Right lobe of liver (tissue), 6 donors: ENCODE results near the gene ELAVL4. TPM values are rescaled to one million over a fixed set of nuclear protein-coding genes. Genes with fewer than 3 reads are reported as not detected.
A peak's percentile ranks its signal among the peaks of the same experiment; 100 is the strongest.

Experiments used
- ATAC-seq, 4 donors: fragments of 200-7000 bp; cut with Tn5 transposase; one replicate each; pipeline ENCODE4 v1.9.1; 2020; ENCODE audit warnings: mild to moderate bottlenecking in 4 of 4, moderate library complexity in 4 of 4
- DNase-seq, 3 donors: peaks; one replicate each; pipeline ENCODE4 v3.0.0-alpha.2; 2020
- H3K27ac ChIP-seq, 3 donors: fragments of 200-600 bp; one replicate each; pipeline ENCODE4 v1.8.0; 2022
- H3K27me3 ChIP-seq, 2 donors: fragments of 200-600 bp; one replicate each; pipeline ENCODE4 v1.8.0; 2022
- H3K36me3 ChIP-seq, 4 donors: fragments of 200-600 bp; sonication (generic) in 1 of 4; one replicate each; pipeline versions ENCODE4 v1.5.1 to v1.8.0; 2017 to 2022; ENCODE audit warnings: control low read depth in 1 of 4
- H3K4me1 ChIP-seq, 4 donors: fragments of 200-600 bp; sonication (generic) in 1 of 4; one replicate each; pipeline versions ENCODE4 v1.5.1 to v1.8.0; 2017 to 2022; ENCODE audit warnings: control low read depth in 1 of 4
- H3K4me3 ChIP-seq, 3 donors: fragments of 200-600 bp; one replicate each; pipeline ENCODE4 v1.8.0; 2022
- H3K9me3 ChIP-seq, 4 donors: fragments of 200-600 bp; sonication (generic) in 1 of 4; one replicate each; pipeline versions ENCODE4 v1.5.1 to v1.8.0; 2017 to 2022; ENCODE audit warnings: control low read depth in 1 of 4
- POLR2A ChIP-seq: fragments of 450-650 bp; IDR thresholded peaks from one replicate; pipeline ENCODE4 v1.6.1; 2017; ENCODE audit warnings: antibody characterized with exemption, mild to moderate bottlenecking
- WGBS: methylation state at CpG from one replicate; pipeline ENCODE4 v1.1.6; 2018; ENCODE audit warnings: low coverage, low lambda C conversion rate; ENCODE audit not compliant: insufficient coverage; ENCODE audit errors: missing lambda C conversion rate; 5-methylcytosine and 5-hydroxymethylcytosine counted together
- intact Hi-C, 2 donors: fragments of 100-400 bp; cut with DNase I; formaldehyde crosslinking; loops; one replicate each; pipeline versions ENCODE4 v1.11.2 to v1.14.1; 2022
- total RNA-seq, 6 experiments: library from RNA; depleted of rRNA in 2 of 6; stranded (reverse); fragments of >200 nt in 2 of 6; fragmentation: NEBNext Ultra II Directional in 3 of 6; extraction: Animal tissue kit (Norgen Biotek cat#: 25700) in 3 of 6; gene quantifications; one replicate each; pipeline versions ENCODE4 v1.1.0 to v1.2.4, GENCODE V29; 2016 to 2023
- TF ChIP-seq, protein P1 (sequence below), 4 donors: fragments of 200-600 bp in 3 of 4; fragments of 450-650 bp in 1 of 4; IDR thresholded peaks; one replicate each; pipeline versions ENCODE4 v1.5.1 to v1.8.0; 2016 to 2022; ENCODE audit warnings: antibody characterized with exemption in 4 of 4, mild to moderate bottlenecking in 2 of 4
- donor health status: DM: no; HTN: yes; CAD: no.
- donor health status: DM: no; HTN: no; CAD: no.
- donor health status: DM: no; HTN: no; CAD: no.
- donor health status: DM: no; HTN: yes; CAD: no.
- donor health status: DM: no; HTN: yes; CAD: no.

ELAVL4 gene
- total RNA-seq, 6 experiments from 2014 or later: 0.19 to 0.66 (median 0.37) TPM; not detected in 3

DNA sequence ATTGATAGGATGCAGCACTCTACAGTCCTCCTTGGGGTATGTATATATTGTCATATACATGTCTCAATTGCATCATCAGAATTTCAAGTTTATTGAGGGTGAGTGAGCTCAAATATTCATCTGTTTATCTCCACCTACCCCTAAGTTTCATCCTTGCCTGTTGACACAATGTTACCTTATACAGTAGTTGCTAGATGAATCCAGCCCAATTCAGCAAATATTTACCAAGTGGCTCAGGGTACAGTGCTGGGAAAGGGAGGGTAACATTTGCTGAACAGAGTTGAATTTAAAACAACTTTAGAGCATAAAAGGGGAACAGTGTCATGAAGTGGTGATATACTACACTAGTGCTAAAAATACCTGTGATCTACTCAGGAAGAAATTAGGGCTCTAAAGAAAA, 14.4 kb downstream of the ELAVL4 start:
- Histone ChIP-seq H3K36me3 (no peaks in the 10 kb centered on the region), H3K4me3 (no peak overlapping the region), H3K27ac (no peak overlapping the region), H3K4me1 (no peaks in the 10 kb centered on the region), H3K27me3 (no peaks in the 10 kb centered on the region), H3K9me3 (no peaks in the 10 kb centered on the region)
- ATAC-seq (peak in 2 of 4 donors; percentile 40 to 95), DNase-seq (no peak)
- TF ChIP-seq, protein P1, sequence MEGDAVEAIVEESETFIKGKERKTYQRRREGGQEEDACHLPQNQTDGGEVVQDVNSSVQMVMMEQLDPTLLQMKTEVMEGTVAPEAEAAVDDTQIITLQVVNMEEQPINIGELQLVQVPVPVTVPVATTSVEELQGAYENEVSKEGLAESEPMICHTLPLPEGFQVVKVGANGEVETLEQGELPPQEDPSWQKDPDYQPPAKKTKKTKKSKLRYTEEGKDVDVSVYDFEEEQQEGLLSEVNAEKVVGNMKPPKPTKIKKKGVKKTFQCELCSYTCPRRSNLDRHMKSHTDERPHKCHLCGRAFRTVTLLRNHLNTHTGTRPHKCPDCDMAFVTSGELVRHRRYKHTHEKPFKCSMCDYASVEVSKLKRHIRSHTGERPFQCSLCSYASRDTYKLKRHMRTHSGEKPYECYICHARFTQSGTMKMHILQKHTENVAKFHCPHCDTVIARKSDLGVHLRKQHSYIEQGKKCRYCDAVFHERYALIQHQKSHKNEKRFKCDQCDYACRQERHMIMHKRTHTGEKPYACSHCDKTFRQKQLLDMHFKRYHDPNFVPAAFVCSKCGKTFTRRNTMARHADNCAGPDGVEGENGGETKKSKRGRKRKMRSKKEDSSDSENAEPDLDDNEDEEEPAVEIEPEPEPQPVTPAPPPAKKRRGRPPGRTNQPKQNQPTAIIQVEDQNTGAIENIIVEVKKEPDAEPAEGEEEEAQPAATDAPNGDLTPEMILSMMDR (IDR thresholded peaks at IDR 0.05): no peak
- no peak for TF ChIP-seq POLR2A
- intact Hi-C loops: no loop called here

DNA sequence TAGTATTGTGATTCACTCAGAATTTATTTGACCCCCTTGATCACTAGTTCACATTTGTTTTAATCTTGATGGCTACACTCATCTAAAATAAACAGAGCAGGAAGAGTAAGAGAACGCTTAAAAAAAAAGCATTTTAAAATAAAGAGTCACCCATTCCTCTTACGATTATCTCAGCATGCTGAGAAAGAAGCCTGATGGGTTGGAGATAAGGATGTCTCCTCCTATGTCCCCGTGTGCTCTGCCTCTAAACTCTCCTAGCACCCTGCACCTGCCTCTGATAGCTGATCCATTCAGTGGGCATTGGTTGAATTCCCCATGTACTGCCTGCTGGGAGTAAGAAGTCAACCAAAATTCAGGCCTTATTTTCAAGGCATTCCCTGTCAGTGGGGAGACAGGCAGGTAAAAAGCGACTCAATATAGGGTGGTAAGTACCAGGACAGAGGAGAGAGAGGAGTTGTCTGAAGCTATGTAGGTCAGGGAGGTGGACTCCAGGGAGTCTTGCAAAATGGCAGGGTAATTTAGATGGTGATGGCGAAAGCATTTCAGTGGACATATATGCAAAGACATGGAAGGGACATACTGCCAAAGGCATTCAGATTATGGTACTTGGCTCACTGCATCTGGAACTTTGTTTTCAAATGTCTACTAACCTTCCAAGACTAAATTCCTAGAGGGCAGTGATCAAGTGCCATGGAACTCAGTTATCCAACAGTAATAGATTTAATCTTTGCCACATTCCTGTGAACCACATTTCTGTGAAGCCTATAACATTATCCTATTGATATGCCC, 18.4 kb downstream of the ELAVL4 start:
- Histone ChIP-seq H3K27ac (no peak overlapping the region), H3K36me3 (no peaks in the 10 kb centered on the region), H3K9me3 (no peaks in the 10 kb centered on the region), H3K4me3 (no peak overlapping the region), H3K4me1 (no peaks in the 10 kb centered on the region), H3K27me3 (no peaks in the 10 kb centered on the region)
- ATAC-seq: no peak
- intact Hi-C loops: no loop called here
- WGBS: 55% methylated on average over 5 of the region's 5 CpGs
- TF ChIP-seq, protein P1 (IDR thresholded peaks at IDR 0.05): no peak
- TF ChIP-seq POLR2A: no peak
- DNase-seq: no peak

DNA sequence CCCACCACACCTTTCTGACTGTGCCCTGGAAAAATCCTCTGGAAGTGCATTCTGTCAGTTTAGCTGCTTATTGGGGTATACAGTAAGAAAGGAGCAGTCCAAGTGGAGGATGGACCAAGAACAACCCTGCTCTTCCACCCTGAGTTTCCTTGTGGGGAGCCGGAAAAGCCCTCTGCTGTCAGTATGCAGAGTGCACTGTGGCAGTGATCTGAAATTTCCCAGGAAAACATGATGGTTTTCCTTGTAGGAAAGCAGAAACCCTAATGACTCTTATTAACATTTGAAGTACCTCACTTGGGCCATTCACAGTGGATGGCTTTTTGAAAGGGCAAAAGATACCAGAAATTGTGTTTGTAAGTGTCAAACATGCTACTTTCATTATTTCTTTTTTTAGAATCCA, 20.5 kb downstream of the ELAVL4 start:
- Histone ChIP-seq H3K9me3 (no peaks in the 10 kb centered on the region), H3K27ac (no peak overlapping the region), H3K36me3 (no peaks in the 10 kb centered on the region), H3K4me3 (no peak overlapping the region), H3K27me3 (no peaks in the 10 kb centered on the region), H3K4me1 (no peaks in the 10 kb centered on the region)
- ATAC-seq (no peak), DNase-seq (no peak)
- no peak for TF ChIP-seq POLR2A
- TF ChIP-seq, protein P1 (IDR thresholded peaks at IDR 0.05): no peak
- intact Hi-C loops: no loop called here
- WGBS: 40% methylated on average over 1 of the region's 1 CpG

DNA sequence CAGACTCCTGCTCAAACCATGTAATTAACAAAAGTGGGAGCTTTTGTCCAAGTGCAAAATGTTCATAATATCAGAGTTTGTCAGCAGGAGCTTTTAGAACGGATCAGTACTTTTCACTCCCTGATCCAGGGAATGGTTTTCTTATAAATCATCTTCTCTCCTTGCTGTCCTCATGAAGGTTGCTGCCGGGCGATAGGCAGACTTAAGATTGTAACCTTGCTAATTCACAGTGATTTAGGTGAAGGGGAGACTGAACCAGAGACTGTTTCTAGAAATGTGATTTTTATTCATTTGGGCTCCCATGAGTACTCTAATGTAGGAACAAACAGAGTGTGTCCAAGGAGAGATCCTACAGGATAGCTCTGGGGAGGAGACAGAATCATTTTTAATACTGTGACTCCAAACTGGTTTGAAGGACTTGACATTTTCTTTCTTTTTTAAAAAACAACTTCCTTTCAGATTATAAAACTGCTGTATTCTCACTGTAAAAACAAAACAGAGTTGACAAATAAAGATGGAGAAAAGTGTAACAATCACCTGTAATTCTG, 23.7 kb downstream of the ELAVL4 start:
- Histone ChIP-seq H3K27ac (no peak overlapping the region), H3K4me3 (no peak overlapping the region), H3K4me1 (no peaks in the 10 kb centered on the region), H3K27me3 (peaks cover 0 to 6% of the 10 kb centered on the region in 2 donors), H3K36me3 (no peaks in the 10 kb centered on the region), H3K9me3 (no peaks in the 10 kb centered on the region)
- DNase-seq (no peak), ATAC-seq (no peak)
- no peak for TF ChIP-seq POLR2A
- TF ChIP-seq, protein P1 (IDR thresholded peaks at IDR 0.05): no peak
- intact Hi-C loops: no loop called here
- 58% methylated on average over 3 of the region's 3 CpGs for WGBS
